B cell (primary cell): ENCODE results near the gene PCDH9. TPM values are rescaled to one million over a fixed set of nuclear protein-coding genes. Genes with fewer than 3 reads are reported as not detected.

Experiments
- ATAC-seq: fragments of 200-7000 bp; cut with Tn5 transposase; one replicate; pipeline ENCODE4 v1.10.0; 2021; ENCODE audit warnings: low read depth, mild to moderate bottlenecking, moderate number of reproducible peaks, moderate library complexity
- CTCF ChIA-PET: fragments of 350-600 bp; sonication (Branson Sonifier 250); formaldehyde crosslinking; loops from one replicate; lab custom pipeline; 2021; ENCODE audit warnings: antibody characterized with exemption, inconsistent platforms; lab: Charles Lee
- POLR2A ChIA-PET: fragments of 350-600 bp; sonication (Branson Sonifier 250); formaldehyde crosslinking; loops from one replicate; lab custom pipeline; 2021; ENCODE audit warnings: antibody characterized with exemption; lab: Charles Lee
- DNase-seq: peaks from one replicate; pipeline ENCODE4 v3.0.0; 2013
- H2AFZ ChIP-seq: 2 replicates; pipeline ENCODE4 v1.6.1; 2012; ENCODE audit warnings: mild to moderate bottlenecking, low read depth, low read length; ENCODE audit not compliant: insufficient read depth, poor library complexity, severe bottlenecking
- H3K27ac ChIP-seq, 2 donors: 1 replicate in 1 of 2; 2 replicates in 1 of 2; pipeline ENCODE4 v1.5.1; 2012 to 2013; ENCODE audit warnings: low read length in 2 of 2, mild to moderate bottlenecking in 2 of 2, moderate library complexity in 1 of 2
- H3K27me3 ChIP-seq, 4 experiments: fragments of 200-600 bp in 1 of 4; sonication (generic) in 1 of 4; replicated peaks in 1 of 4; 1 replicate in 2 of 4; 2 replicates in 2 of 4; pipeline versions ENCODE4 v1.6.1 to v1.7.0; 2013 to 2016; ENCODE audit warnings: low read length in 3 of 4, mild to moderate bottlenecking in 2 of 4, mixed read lengths in 1 of 4, moderate library complexity in 1 of 4; ENCODE audit not compliant: insufficient read depth in 4 of 4, control insufficient read depth in 3 of 4; ENCODE audit errors: control extremely low read depth in 1 of 4
- H3K36me3 ChIP-seq, 2 experiments: replicated peaks in 1 of 2; 1 replicate in 1 of 2; 2 replicates in 1 of 2; pipeline versions ENCODE4 v1.6.1 to v1.7.1; 2013; ENCODE audit warnings: low read length in 1 of 2; ENCODE audit not compliant: insufficient read depth in 2 of 2, control insufficient read depth in 1 of 2; ENCODE audit errors: control extremely low read depth in 1 of 2, extremely low read depth in 1 of 2
- H3K4me1 ChIP-seq, 2 donors: fragments of 200-600 bp in 1 of 2; sonication (generic) in 1 of 2; 1 replicate in 1 of 2; 2 replicates in 1 of 2; pipeline versions ENCODE4 v1.5.1 to v1.6.1; 2013 to 2017; ENCODE audit warnings: low read length in 2 of 2; ENCODE audit not compliant: control insufficient read depth in 2 of 2, insufficient read depth in 2 of 2
- H3K4me2 ChIP-seq: replicated peaks from 2 replicates; pipeline ENCODE3; 2012; ENCODE audit warnings: mild to moderate bottlenecking, low read depth, low read length; ENCODE audit not compliant: poor library complexity, severe bottlenecking
- H3K4me3 ChIP-seq, 5 experiments: fragments of 200-600 bp in 1 of 5; sonication (generic) in 1 of 5; 1 replicate in 3 of 5; 2 replicates in 2 of 5; pipeline versions ENCODE4 v1.5.1 to v1.7.0; 2011 to 2016; ENCODE audit warnings: low read length in 4 of 5, mild to moderate bottlenecking in 4 of 5, low read depth in 2 of 5, control low read depth in 1 of 5, moderate library complexity in 1 of 5; ENCODE audit not compliant: insufficient read depth in 1 of 5; ENCODE audit errors: control extremely low read depth in 1 of 5, extremely low read depth in 1 of 5
- H3K79me2 ChIP-seq: fragments of 200-600 bp; sonication (generic); one replicate; pipeline ENCODE4 v1.6.0; 2016; ENCODE audit warnings: low read length; ENCODE audit not compliant: control insufficient read depth, insufficient read depth
- H3K9ac ChIP-seq: fragments of 200-600 bp; sonication (generic); 2 replicates; pipeline ENCODE4 v1.6.1; 2017; ENCODE audit warnings: mild to moderate bottlenecking, low read length, moderate library complexity
- H3K9me3 ChIP-seq, 3 donors: one replicate each; pipeline versions ENCODE4 v1.6.1 to v1.7.1; 2013; ENCODE audit warnings: low read length in 2 of 3; ENCODE audit not compliant: control insufficient read depth in 2 of 3, insufficient read depth in 1 of 3; ENCODE audit errors: control extremely low read depth in 1 of 3
- H4K20me1 ChIP-seq: 2 replicates; pipeline ENCODE4 v1.6.0; 2012; ENCODE audit warnings: mild to moderate bottlenecking, low read length; ENCODE audit not compliant: insufficient read depth, control insufficient read depth, poor library complexity, severe bottlenecking
- H3K27ac Mint-ChIP-seq: one replicate; pipeline ENCODE4 v1.8.0; 2021; ENCODE audit warnings: mixed read lengths
- H3K27me3 Mint-ChIP-seq: one replicate; pipeline ENCODE4 v1.8.0; 2021; ENCODE audit warnings: mixed read lengths
- H3K4me1 Mint-ChIP-seq: one replicate; pipeline ENCODE4 v1.8.0; 2021; ENCODE audit warnings: mixed read lengths
- H3K4me3 Mint-ChIP-seq: one replicate; pipeline ENCODE4 v1.8.0; 2021; ENCODE audit warnings: mixed read lengths
- H3K9me3 Mint-ChIP-seq: one replicate; pipeline ENCODE4 v1.8.0; 2022; ENCODE audit warnings: mixed read lengths; ENCODE audit not compliant: insufficient read depth
- EZH2 ChIP-seq: IDR thresholded peaks from 2 replicates; pipeline ENCODE4 v1.6.1; 2012; ENCODE audit warnings: borderline replicate concordance, low read depth, mild to moderate bottlenecking, moderate library complexity, low read length; ENCODE audit not compliant: insufficient read depth, poor library complexity, severe bottlenecking
- WGBS: methylation state at CpG from one replicate; pipeline ENCODE4 v1.1.5; 2013; ENCODE audit warnings: missing lambda C conversion rate; ENCODE audit not compliant: insufficient coverage; 5-methylcytosine and 5-hydroxymethylcytosine counted together
- intact Hi-C: fragments of 100-400 bp; cut with micrococcal nuclease; formaldehyde crosslinking; loops from one replicate; pipeline ENCODE4 v1.10.0; 2022
- polyA plus RNA-seq: library from polyadenylated mRNA; depleted of rRNA; stranded (reverse); fragments of >200 nt; gene quantifications from 2 replicates; pipeline ENCODE4 v1.2.3, GENCODE V29; 2012
- total RNA-seq, 2 donors: library from RNA; stranded (reverse); fragments of 120-200 nt in 1 of 2; gene quantifications; 1 replicate in 1 of 2; 2 replicates in 1 of 2; pipeline versions ENCODE4 v1.2.3 to v1.2.4, GENCODE V29; 2013 to 2022
- TF ChIP-seq, protein P1 (sequence below): fragments of 200-600 bp; IDR thresholded peaks from one replicate; pipeline ENCODE4 v1.8.0; 2022; ENCODE audit warnings: antibody characterized with exemption, mild to moderate bottlenecking

The PCDH9 gene
- total and polyA plus RNA-seq, 2 donors (not counting 1 experiment from before 2014, with no cell fraction given): 13.1 to 21.8 TPM

DNA sequence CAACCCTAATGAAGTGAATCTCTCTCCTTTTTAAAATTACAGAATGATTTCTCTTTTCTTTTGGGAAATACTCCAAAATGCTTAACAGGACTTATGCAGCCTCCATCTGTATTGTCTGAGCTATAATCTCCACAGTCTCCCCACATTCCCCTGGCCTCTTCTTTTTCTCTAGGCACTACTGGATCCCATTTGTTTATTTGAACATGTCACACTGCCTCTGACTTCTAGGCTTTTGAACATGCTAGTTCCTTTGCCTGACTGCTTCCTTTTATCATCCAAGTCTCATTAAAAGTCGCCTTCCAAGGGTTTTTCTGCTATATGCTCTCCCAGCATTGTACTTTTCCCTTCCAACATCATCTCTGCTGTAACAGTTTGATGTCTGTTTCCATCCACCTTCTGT, 548.7 kb downstream of the PCDH9 start:
- DNase-seq (no peak), ATAC-seq (no peak)
- intact Hi-C loops: no loop called here
- no peak overlapping the region for H3K9ac ChIP-seq
- peaks cover 7% of the 10 kb centered on the region for H3K9me3 Mint-ChIP-seq
- H3K27me3 ChIP-seq: no peaks in the 10 kb centered on the region
- no peak overlapping the region for H3K4me3 ChIP-seq
- no peak overlapping the region for H3K4me3 Mint-ChIP-seq
- H3K4me2 ChIP-seq: no peak overlapping the region
- no peaks in the 10 kb centered on the region for H3K36me3 ChIP-seq
- peaks cover 0 to 18% (median 12%) of the 10 kb centered on the region in 3 donors for H3K9me3 ChIP-seq
- no peak for TF ChIP-seq EZH2
- TF ChIP-seq, protein P1, sequence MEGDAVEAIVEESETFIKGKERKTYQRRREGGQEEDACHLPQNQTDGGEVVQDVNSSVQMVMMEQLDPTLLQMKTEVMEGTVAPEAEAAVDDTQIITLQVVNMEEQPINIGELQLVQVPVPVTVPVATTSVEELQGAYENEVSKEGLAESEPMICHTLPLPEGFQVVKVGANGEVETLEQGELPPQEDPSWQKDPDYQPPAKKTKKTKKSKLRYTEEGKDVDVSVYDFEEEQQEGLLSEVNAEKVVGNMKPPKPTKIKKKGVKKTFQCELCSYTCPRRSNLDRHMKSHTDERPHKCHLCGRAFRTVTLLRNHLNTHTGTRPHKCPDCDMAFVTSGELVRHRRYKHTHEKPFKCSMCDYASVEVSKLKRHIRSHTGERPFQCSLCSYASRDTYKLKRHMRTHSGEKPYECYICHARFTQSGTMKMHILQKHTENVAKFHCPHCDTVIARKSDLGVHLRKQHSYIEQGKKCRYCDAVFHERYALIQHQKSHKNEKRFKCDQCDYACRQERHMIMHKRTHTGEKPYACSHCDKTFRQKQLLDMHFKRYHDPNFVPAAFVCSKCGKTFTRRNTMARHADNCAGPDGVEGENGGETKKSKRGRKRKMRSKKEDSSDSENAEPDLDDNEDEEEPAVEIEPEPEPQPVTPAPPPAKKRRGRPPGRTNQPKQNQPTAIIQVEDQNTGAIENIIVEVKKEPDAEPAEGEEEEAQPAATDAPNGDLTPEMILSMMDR: no peak
- no peak overlapping the region for H3K27ac Mint-ChIP-seq
- no peak overlapping the region for H3K27ac ChIP-seq
- 88% methylated on average over 1 of the region's 1 CpG for WGBS
- H3K4me1 Mint-ChIP-seq: no peaks in the 10 kb centered on the region
- H4K20me1 ChIP-seq: no peaks in the 10 kb centered on the region
- ChIA-PET CTCF (interaction anchor here (0.6 kb wide), 1 partner anchor 34 kb away, joined by 3 read pairs; no protein-coding TSS in a partner anchor), POLR2A (no interaction called here)
- H3K27me3 Mint-ChIP-seq: no peaks in the 10 kb centered on the region
- H3K4me1 ChIP-seq: no peaks in the 10 kb centered on the region
- no peak overlapping the region for H2AFZ ChIP-seq
- no peaks in the 10 kb centered on the region for H3K79me2 ChIP-seq

DNA sequence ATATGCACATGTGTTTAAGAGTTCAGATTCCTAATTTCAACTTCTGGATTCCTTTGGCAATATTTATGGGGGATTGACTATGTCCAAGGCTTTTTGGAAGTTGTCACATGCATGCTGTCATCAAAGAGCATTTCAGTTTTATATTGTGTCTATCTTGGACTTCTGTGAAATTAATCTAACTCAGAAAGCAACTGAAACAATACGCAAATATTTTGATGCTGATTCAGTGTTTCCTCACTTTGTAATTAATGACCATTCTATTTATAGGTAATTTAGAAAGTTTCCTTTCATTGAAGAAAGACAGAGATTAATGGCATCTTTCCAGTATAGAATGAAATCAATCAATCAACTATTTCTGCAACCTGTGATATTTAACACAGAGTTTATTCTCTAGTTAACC, 550.1 kb downstream of the PCDH9 start:
- Histone ChIP-seq H3K9ac (no peak overlapping the region), H4K20me1 (no peaks in the 10 kb centered on the region), H3K4me3 (no peak overlapping the region), H3K4me2 (no peak overlapping the region), H3K79me2 (no peaks in the 10 kb centered on the region), H3K27ac (no peak overlapping the region), H2AFZ (no peak overlapping the region), H3K4me1 (no peaks in the 10 kb centered on the region), H3K9me3 (peaks cover 0 to 7% (median 3%) of the 10 kb centered on the region in 3 donors), H3K27me3 (no peaks in the 10 kb centered on the region), H3K36me3 (no peaks in the 10 kb centered on the region)
- no CpG with 5 or more reads among the region's 1 CpG for WGBS
- intact Hi-C loops: no loop called here
- ATAC-seq: no peak
- Mint-ChIP-seq H3K27me3 (no peaks in the 10 kb centered on the region), H3K27ac (no peak overlapping the region), H3K4me3 (no peak overlapping the region), H3K9me3 (peaks cover 5% of the 10 kb centered on the region), H3K4me1 (no peaks in the 10 kb centered on the region)
- CTCF ChIA-PET: interaction anchor here (2.5 kb wide), 1 partner anchor 61 kb away, joined by 6 read pairs; no protein-coding TSS in a partner anchor
- no peak for DNase-seq
- POLR2A ChIA-PET: no interaction called here
- TF ChIP-seq, protein P1: no peak
- TF ChIP-seq EZH2: no peak
